Fibroblast of the aortic adventitia (primary cell): Measurements from ENCODE around the gene TIMP2. TPM values are rescaled to one million over a fixed set of nuclear protein-coding genes. Genes with fewer than 3 reads are reported as not detected.

Experiments used
- DNase-seq: peaks from one replicate; pipeline ENCODE4 v3.0.0-alpha.2; 2010; ENCODE audit warnings: low read depth
- H3K4me3 ChIP-seq: 2 replicates; pipeline ENCODE4 v1.5.1; 2011; ENCODE audit warnings: low read depth, mild to moderate bottlenecking, control low read depth, low read length, moderate library complexity
- CTCF ChIP-seq: IDR thresholded peaks from 2 replicates; pipeline ENCODE4 v1.5.1; 2011; ENCODE audit warnings: mild to moderate bottlenecking, low read length, control low read depth, inconsistent platforms; ENCODE audit not compliant: insufficient read depth
- total RNA-seq: library from RNA; depleted of rRNA; stranded (reverse); fragments of >200 nt; gene quantifications from 2 replicates; pipeline ENCODE4 v1.2.3, GENCODE V29; 2012; ENCODE audit warnings: low replicate concordance

The TIMP2 gene
- total RNA-seq, 1 donor = 180 TPM

- no peak overlapping the region for H3K4me3 ChIP-seq
- no peak for DNase-seq
- TF ChIP-seq CTCF = no peak
These were observed 98.8 kb downstream of the TIMP2 start for GRCh38 chr17:78826421-78826820.

GRCh38 chr17:78825696-78826095 is 99.5 kb downstream of the TIMP2 start:
- no peak for TF ChIP-seq CTCF
- no peak for DNase-seq

GRCh38 chr17:78824240-78824639 is 100.9 kb downstream of the TIMP2 start:
- no peak for DNase-seq
- no peak overlapping the region for H3K4me3 ChIP-seq
- no peak for TF ChIP-seq CTCF

More at GRCh38 chr17:78825696-78826095, 99.5 kb downstream of the TIMP2 start:
- no peak overlapping the region for H3K4me3 ChIP-seq

GRCh38 chr17:78823282-78824046 is 101.7 kb downstream of the TIMP2 start:
- no peak for TF ChIP-seq CTCF
- no peak for DNase-seq
- no peak overlapping the region for H3K4me3 ChIP-seq

GRCh38 chr17:78822552-78822951 is 102.6 kb downstream of the TIMP2 start:
- TF ChIP-seq CTCF = no peak
- peak; percentile 57 for DNase-seq
- no peak overlapping the region for H3K4me3 ChIP-seq

GRCh38 chr17:78821961-78822360 is 103.2 kb downstream of the TIMP2 start:
- TF ChIP-seq CTCF = no peak
- H3K4me3 ChIP-seq = no peak overlapping the region
- DNase-seq = no peak

GRCh38 chr17:78820841-78821240 is 104.3 kb downstream of the TIMP2 start:
- no peak for DNase-seq
- no peak for TF ChIP-seq CTCF
- no peak overlapping the region for H3K4me3 ChIP-seq
